Liver (tissue), 9 donors: ENCODE results near the gene GSK3A. TPM values are rescaled to one million over a fixed set of nuclear protein-coding genes. Genes with fewer than 3 reads are reported as not detected.

Experiments used
- DNase-seq: peaks from one replicate; pipeline ENCODE4 v3.0.0-alpha.2; 2017; ENCODE audit warnings: low spot score
- H3K27ac ChIP-seq, 2 donors: one replicate each; pipeline ENCODE4 v1.7.0; 2013; ENCODE audit warnings: inconsistent platforms in 2 of 2, low read length in 2 of 2, control low read depth in 1 of 2, low read depth in 1 of 2, mild to moderate bottlenecking in 1 of 2
- H3K27me3 ChIP-seq, 4 donors: one replicate each; pipeline versions ENCODE4 v1.6.1 to v1.7.0; 2013; ENCODE audit warnings: low read length in 3 of 4, inconsistent platforms in 1 of 4, mild to moderate bottlenecking in 1 of 4, moderate library complexity in 1 of 4; ENCODE audit not compliant: control insufficient read depth in 4 of 4, insufficient read depth in 4 of 4
- H3K36me3 ChIP-seq, 4 donors: one replicate each; pipeline versions ENCODE4 v1.6.1 to v1.7.0; 2013; ENCODE audit warnings: low read length in 3 of 4, mild to moderate bottlenecking in 3 of 4, low read depth in 1 of 4, moderate library complexity in 1 of 4; ENCODE audit not compliant: control insufficient read depth in 4 of 4, insufficient read depth in 3 of 4
- H3K4me1 ChIP-seq, 4 donors: one replicate each; pipeline versions ENCODE4 v1.6.1 to v1.7.0; 2013; ENCODE audit warnings: low read length in 3 of 4, mild to moderate bottlenecking in 3 of 4, moderate library complexity in 1 of 4; ENCODE audit not compliant: control insufficient read depth in 4 of 4, insufficient read depth in 4 of 4
- H3K4me3 ChIP-seq, 3 donors: one replicate each; pipeline versions ENCODE4 v1.6.1 to v1.7.0; 2013; ENCODE audit warnings: low read length in 3 of 3, control low read depth in 1 of 3, low read depth in 1 of 3, mild to moderate bottlenecking in 1 of 3
- H3K9ac ChIP-seq, 2 donors: one replicate each; pipeline ENCODE4 v1.7.0; 2013; ENCODE audit warnings: low read length in 2 of 2, mild to moderate bottlenecking in 2 of 2, moderate library complexity in 2 of 2, control low read depth in 1 of 2, low read depth in 1 of 2
- H3K9me3 ChIP-seq, 4 donors: one replicate each; pipeline versions ENCODE4 v1.6.1 to v1.7.0; 2013; ENCODE audit warnings: low read length in 3 of 4; ENCODE audit not compliant: control insufficient read depth in 4 of 4
- ATF3 ChIP-seq: IDR thresholded peaks from 2 replicates; pipeline ENCODE4 v1.6.1; 2016; ENCODE audit warnings: antibody characterized with exemption
- CTCF ChIP-seq: fragments of 150-350 bp; IDR thresholded peaks from 2 replicates; pipeline ENCODE4 v1.5.1; 2017; ENCODE audit warnings: improper control_type of control experiment, low read depth, low read length; ENCODE audit not compliant: missing input control
- EGR1 ChIP-seq, 2 donors: IDR thresholded peaks; 2 replicates each; pipeline ENCODE4 v1.6.1; 2016 to 2018; ENCODE audit warnings: antibody characterized with exemption in 2 of 2, low read depth in 2 of 2
- FOXA1 ChIP-seq: IDR thresholded peaks from 2 replicates; pipeline ENCODE4 v1.6.1; 2016; ENCODE audit warnings: antibody characterized with exemption
- GABPA ChIP-seq, 2 donors: IDR thresholded peaks in 1 of 2; conservative IDR thresholded peaks in 1 of 2; 2 replicates each; pipeline ENCODE4 v1.6.1; 2016; ENCODE audit warnings: antibody characterized with exemption in 2 of 2, mild to moderate bottlenecking in 1 of 2, moderate library complexity in 1 of 2
- HNF4A ChIP-seq, 2 donors: conservative IDR thresholded peaks; 2 replicates each; pipeline ENCODE4 v1.6.1; 2016; ENCODE audit warnings: antibody characterized with exemption in 2 of 2, mild to moderate bottlenecking in 2 of 2
- HNF4G ChIP-seq: IDR thresholded peaks from 2 replicates; pipeline ENCODE4 v1.6.1; 2016; ENCODE audit warnings: antibody characterized with exemption
- MAX ChIP-seq: IDR thresholded peaks from 2 replicates; pipeline ENCODE4 v1.6.1; 2016; ENCODE audit warnings: antibody characterized with exemption
- RAD21 ChIP-seq, 2 donors: IDR thresholded peaks; 2 replicates each; pipeline ENCODE4 v1.6.1; 2016; ENCODE audit warnings: antibody characterized with exemption in 2 of 2, mild to moderate bottlenecking in 2 of 2
- SP1 ChIP-seq: IDR thresholded peaks from 2 replicates; pipeline ENCODE4 v1.6.1; 2018; ENCODE audit warnings: antibody characterized with exemption, mild to moderate bottlenecking
- TAF1 ChIP-seq: conservative IDR thresholded peaks from 2 replicates; pipeline ENCODE4 v1.6.1; 2016; ENCODE audit warnings: antibody characterized with exemption, mild to moderate bottlenecking
- WGBS: extraction: QIAGEN DNeasy Blood & Tissue Kit; methylation state at CpG from one replicate; pipeline ENCODE4 v1.1.7; 2013; 5-methylcytosine and 5-hydroxymethylcytosine counted together
- polyA plus RNA-seq, 2 donors: library from polyadenylated mRNA; stranded (reverse) in 1 of 2; unstranded in 1 of 2; fragments of 200-250 nt in 1 of 2; fragments of >200 nt in 1 of 2; fragmentation: Nextera tagmentation in 1 of 2; extraction: Ambion mirVana in 1 of 2; gene quantifications; one replicate each; pipeline versions ENCODE4 v1.2.1 to v1.2.3, GENCODE V29; 2013 to 2015
- total RNA-seq, 2 donors: library from RNA; depleted of rRNA; stranded (reverse); fragments of >200 nt; gene quantifications; one replicate each; pipeline ENCODE4 v1.2.3, GENCODE V29; 2014
- donor health status: healthy.
- donor health status: healthy.
- donor health status: healthy.
- donor health status: healthy.
- donor health status: healthy.

GSK3A gene
- total and polyA plus RNA-seq, 4 donors: 5.9 to 23.1 (median 13.0) TPM

DNA sequence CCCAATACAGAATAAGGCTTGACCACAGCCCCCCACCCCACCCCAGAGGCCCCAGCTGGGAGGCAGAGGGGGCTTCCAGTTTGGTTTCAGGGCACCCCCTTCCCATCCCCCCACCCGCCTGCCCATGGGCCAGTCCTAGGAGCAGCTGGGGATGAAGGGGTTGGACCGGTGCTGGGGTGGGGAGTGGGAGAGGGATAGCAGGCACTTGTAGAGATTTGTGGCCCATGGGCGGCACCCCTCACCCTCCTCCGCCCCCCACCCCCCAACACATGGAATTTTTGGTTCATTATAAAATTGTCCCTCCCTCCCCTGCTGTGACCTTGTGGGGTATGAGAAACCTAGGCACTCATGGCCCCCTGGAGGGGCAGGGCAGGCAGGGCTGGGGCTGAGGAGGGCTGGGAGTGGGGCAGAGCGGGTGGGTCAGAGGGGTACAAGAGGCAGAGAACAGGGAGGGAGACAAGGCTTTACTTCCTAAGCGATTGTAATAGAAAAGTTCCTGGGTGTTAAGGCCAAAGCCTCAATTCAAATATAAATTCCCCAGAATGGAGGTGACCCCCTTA lies 5.3 kb upstream of the GSK3A start:
- Histone ChIP-seq H3K9ac (no peak overlapping the region), H3K9me3 (no peaks in the 10 kb centered on the region), H3K27me3 (no peaks in the 10 kb centered on the region), H3K36me3 (peaks cover 0 to 12% (median 5%) of the 10 kb centered on the region in 4 donors), H3K4me3 (no peak overlapping the region), H3K4me1 (peaks cover 17 to 52% (median 27%) of the 10 kb centered on the region in 4 donors), H3K27ac (no peak overlapping the region)
- WGBS: 94% methylated on average over 6 of the region's 6 CpGs
- peak; percentile 34 for DNase-seq
- TF ChIP-seq HNF4A (conservative IDR thresholded peaks at IDR 0.05) (no peak), TAF1 (no peak), GABPA (IDR thresholded peaks at IDR 0.05 in 1 of 2, conservative IDR thresholded peaks at IDR 0.05 in 1 of 2) (no peak), CTCF (no peak), SP1 (no peak)

GRCh38 chr19:42246922-42247639 lies 4.7 kb upstream of the GSK3A start:
- Histone ChIP-seq H3K9ac (no peak overlapping the region), H3K4me1 (peaks cover 13 to 47% (median 22%) of the 10 kb centered on the region in 4 donors), H3K9me3 (no peaks in the 10 kb centered on the region), H3K27ac (peak overlapping the region in 1 of 2 donors; percentile 20), H3K27me3 (no peaks in the 10 kb centered on the region), H3K4me3 (no peak overlapping the region), H3K36me3 (peaks cover 0 to 12% (median 5%) of the 10 kb centered on the region in 4 donors)
- WGBS: 67% methylated on average over 7 of the region's 7 CpGs
- TF ChIP-seq HNF4G: no peak
- TF ChIP-seq SP1: peak; percentile 7
- DNase-seq: peak; percentile 35

- H3K27ac ChIP-seq: peak overlapping the region; percentile 1 to 20
These were observed 3.9 kb upstream of the GSK3A start for GRCh38 chr19:42246143-42246921.

More at GRCh38 chr19:42246143-42246921, 3.9 kb upstream of the GSK3A start:
- TF ChIP-seq HNF4G (no peak), CTCF (peak; percentile 55), RAD21 (IDR thresholded peaks at IDR 0.05) (peak; percentile 82 to 83), EGR1 (IDR thresholded peaks at IDR 0.05; ENCODE audit: low read depth in 2 of 2) (no peak), ATF3 (peak; percentile 36), GABPA (IDR thresholded peaks at IDR 0.05 in 1 of 2, conservative IDR thresholded peaks at IDR 0.05 in 1 of 2) (no peak), MAX (no peak), FOXA1 (no peak)
- 24% methylated on average over 10 of the region's 10 CpGs for WGBS
- Histone ChIP-seq H3K36me3 (peaks cover 0 to 12% (median 5%) of the 10 kb centered on the region in 4 donors), H3K9ac (no peak overlapping the region), H3K4me1 (peaks cover 7 to 45% (median 19%) of the 10 kb centered on the region in 4 donors), H3K9me3 (no peaks in the 10 kb centered on the region), H3K27me3 (no peaks in the 10 kb centered on the region), H3K4me3 (no peak overlapping the region)
- peak; percentile 41 for DNase-seq
